G401 (cell line): ENCODE measurements around the gene CXorf65. TPM values are rescaled to one million over a fixed set of nuclear protein-coding genes. Genes with fewer than 3 reads are reported as not detected.
A peak's percentile ranks its signal among the peaks of the same experiment; 100 is the strongest.

ENCODE experiments used
- DNase-seq: peaks from one replicate; pipeline ENCODE4 v3.0.0-alpha.2; 2015; ENCODE audit warnings: low spot score
- in situ Hi-C: cut with HindIII; loops from 2 replicates; pipeline ENCODE4 v1.10.0; 2016; ENCODE audit warnings: low sequenced_read_pairs, mixed read lengths
- total RNA-seq: library from RNA; depleted of rRNA; stranded (reverse); fragments of >200 nt; shearing (Covaris generic); gene quantifications from 2 replicates; pipeline ENCODE4 v1.2.3, GENCODE V29; 2014; rRNA removed

The CXorf65 gene
- not detected in 2 replicates for total RNA-seq

- no peak for DNase-seq
- in situ Hi-C loops, result no loop called here
Observed at GRCh38 chrX:71106427-71106826, at the start of gene CXorf65. Gene CXorf65 (minus strand): TSS chrX:71106740. CDS start chrX:71106556, 184 bp downstream.

GRCh38 chrX:71154641-71155040 is 48.1 kb upstream of the CXorf65 start:
- in situ Hi-C loops, result no loop called here
- no peak for DNase-seq

- no peak for DNase-seq
- in situ Hi-C loops, result no loop called here
Observed at GRCh38 chrX:71154196-71154595, 47.7 kb upstream of the CXorf65 start.

- DNase-seq, result no peak
- in situ Hi-C loops, result no loop called here
Observed at GRCh38 chrX:71151366-71151765, 44.8 kb upstream of the CXorf65 start.

- in situ Hi-C loops, result no loop called here
- no peak for DNase-seq
Observed at GRCh38 chrX:71148278-71148663, 41.7 kb upstream of the CXorf65 start.

DNA sequence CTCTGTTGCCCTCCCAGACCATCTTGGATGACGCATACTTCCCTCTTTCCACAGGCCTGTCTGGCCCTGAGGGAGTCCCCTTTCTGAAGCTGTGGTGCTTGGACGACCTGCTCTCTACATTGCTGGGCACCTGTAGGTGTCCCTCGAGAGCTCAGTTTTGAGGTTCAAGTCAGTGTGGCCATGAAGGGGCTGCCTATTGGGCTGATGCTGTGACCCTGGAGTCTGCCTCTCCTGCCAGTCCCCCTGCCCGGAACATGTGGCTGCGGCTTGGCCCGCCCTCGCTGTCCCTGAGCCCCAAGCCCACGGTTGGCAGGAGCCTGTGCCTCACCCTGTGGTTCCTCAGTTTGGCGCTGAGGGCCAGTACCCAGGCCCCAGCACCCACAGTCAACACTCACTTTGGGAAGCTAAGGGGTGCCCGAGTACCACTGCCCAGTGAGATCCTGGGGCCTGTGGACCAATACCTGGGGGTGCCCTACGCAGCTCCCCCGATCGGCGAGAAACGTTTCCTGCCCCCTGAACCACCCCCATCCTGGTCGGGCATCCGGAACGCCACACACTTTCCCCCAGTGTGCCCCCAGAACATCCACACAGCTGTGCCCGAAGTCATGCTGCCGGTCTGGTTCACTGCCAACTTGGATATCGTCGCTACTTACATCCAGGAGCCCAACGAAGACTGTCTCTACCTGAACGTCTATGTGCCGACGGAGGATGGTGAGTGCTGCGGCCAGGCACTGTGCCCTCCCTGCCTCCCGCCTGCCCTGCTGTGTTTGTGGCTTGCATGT is 41.1 kb upstream of the CXorf65 start:
- DNase-seq, result peak; percentile 72
- in situ Hi-C loops, result no loop called here

DNA sequence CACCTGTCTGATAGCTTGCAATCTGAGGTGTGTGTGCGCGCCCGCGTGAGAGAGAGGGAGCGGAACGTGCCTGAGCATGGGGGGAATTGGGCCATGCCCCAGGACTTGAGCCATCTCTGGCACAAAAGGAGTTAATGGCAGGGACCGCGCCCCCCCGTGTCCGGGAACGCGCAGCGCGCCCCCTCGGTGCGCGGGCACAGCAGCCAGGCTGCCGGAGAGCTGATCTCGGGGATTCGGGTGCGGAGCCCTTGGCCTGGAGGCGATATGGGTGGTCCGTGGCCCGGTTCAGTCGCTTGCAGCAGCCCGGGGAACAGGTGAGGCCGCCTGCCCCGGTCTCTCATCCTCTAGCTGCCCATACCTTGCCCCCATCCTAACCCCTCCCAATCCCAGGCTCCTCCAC is 38.1 kb upstream of the CXorf65 start, which contains the start of gene NLGN3:
Gene NLGN3 (plus strand): TSS at position 191 of the 400 bp plus-strand sequence. CDS start 2,909 bp downstream, outside the sequence.
- in situ Hi-C loops, result no loop called here
- peak; percentile 54 for DNase-seq

- DNase-seq, result peak; percentile 43
- in situ Hi-C loops, result no loop called here
Observed at GRCh38 chrX:71143508-71143907, 37.0 kb upstream of the CXorf65 start.

GRCh38 chrX:71140440-71140839 is 33.9 kb upstream of the CXorf65 start:
- no peak for DNase-seq
- in situ Hi-C loops, result no loop called here

DNA sequence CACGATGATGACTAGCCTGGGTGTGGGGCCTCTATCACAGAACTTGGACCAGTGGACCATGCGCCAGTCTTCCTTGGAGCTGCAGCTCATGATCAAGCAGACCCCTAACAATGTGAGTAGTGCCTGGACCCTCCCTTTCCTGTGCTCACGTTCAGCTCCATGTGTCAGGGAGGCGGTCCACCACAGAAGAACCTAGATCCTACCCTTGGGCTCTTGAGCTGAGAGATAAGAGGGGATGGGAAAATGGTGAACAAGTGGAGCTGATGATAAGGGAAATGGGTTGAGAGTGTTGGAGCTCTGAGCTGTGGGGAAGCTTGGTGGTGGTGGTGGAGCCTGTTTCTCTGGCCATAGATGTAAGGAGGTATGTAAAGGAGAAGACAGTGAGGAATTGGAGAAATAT is 25.0 kb upstream of the CXorf65 start:
- in situ Hi-C loops, result no loop called here
- no peak for DNase-seq

DNA sequence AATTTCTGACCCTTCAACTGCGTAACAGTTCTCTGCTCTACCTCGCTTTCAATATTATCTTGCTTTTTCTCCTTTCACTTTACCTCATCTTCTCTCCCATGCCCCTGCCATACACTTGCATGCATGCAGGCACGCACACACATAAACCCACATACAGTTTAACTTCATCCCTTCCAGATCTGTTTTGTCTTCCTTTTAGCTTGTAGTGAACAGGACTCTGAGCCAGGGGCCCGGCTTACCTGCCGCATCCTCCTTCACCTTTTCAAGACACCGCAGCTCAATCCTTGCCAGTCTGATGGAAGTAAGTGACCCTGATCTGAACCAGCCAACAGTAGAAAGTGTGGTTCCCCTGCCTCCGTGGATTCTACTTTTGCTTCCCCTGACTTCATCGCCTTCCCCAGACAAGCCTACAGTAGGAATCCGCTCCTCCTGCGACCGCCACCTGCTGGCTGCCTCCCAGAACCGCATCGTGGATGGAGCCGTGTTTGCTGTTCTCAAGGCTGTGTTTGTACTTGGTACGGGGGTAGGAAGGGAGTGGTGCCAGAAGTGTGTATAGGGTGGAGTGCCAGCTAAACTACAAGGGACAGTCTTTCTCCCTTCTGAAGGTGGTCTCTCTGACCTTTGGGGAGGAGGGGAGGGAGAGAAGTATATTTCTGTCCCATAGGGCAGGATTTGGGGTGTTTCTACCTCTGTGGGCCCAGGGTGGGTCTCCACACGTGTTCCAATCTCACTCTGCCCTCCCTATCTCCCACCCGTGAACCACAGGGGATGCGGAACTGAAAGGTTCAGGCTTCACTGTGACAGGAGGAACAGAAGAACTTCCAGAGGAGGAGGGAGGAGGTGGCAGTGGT is 22.6 kb upstream of the CXorf65 start:
- in situ Hi-C loops, result no loop called here
- peak; percentile 60 for DNase-seq

- in situ Hi-C loops, result no loop called here
- DNase-seq, result no peak
Observed at GRCh38 chrX:71128166-71128833, 21.8 kb upstream of the CXorf65 start.

DNA sequence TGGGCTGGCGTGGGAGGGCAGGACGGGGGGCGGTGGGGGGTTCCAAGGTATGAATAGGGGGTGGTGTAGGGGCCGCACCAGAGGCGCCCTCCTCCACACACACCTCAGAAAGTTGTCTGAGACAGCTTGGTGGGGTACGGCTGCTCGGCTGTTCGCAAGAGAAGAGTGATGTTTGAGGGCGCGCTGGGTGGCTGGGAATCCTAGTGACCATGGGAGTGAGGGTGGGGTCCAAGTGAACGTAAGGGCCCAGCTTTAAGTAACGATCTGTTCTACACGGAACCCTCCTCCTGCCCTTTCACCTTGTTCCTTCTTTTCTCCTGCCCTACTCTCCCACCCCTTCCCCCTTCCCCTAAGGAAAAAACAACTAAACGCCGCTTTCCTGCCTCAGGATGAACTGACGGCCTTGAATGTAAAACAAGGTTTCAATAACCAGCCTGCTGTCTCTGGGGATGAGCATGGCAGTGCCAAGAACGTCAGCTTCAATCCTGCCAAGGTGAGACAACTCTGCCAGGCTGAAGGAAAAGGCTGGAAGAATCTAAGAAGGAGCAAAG is 12.5 kb upstream of the CXorf65 start:
- in situ Hi-C loops, result no loop called here
- peak; percentile 32 for DNase-seq

DNA sequence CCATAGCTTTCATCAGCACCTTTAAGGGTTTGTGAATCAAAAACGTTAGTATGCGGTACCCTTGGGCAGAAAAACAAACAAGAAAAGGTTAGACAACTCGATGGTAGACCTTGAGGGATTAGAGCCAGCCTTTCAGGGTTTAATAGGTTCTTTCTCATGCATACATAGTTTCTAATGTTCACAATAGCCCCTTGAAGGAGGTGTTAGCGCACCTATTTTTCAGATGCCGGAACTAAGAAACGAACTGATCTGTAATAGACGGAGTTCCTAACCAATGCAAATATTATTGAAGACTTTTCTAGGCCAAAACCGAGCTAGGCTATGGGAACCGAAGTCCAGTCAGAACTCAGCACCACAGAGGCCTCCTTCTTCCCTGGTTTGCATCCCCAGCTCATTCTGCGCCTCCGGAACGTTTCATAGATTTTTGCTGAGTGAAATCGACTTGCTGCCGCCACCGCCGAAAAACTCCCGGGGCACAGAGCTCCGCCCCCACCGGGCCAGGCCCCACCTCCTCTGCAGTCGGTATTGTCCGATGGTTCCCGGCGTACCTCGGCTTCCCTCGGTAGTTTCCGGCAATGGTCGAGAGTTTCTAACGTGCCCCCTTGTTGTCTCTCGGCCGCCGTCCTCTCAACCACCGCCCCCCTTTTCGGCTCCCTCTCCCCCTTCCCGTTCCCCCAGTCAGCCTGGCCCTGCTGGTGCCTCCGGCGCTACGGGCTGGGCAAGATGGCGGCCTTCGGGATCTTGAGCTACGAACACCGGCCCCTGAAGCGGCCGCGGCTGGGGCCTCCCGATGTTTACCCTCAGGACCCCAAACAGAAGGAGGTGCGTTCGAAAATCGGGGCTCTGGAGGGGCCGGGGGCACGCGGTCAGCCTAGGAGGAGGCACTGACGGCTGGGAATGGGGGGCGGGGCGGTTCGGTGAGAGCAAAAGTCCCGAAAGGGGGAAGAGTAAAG is 11.8 kb upstream of the CXorf65 start, which contains the start of gene MED12:
Gene MED12 (plus strand): TSS at position 565 of the 953 bp plus-strand sequence. CDS start 159 bp downstream, at position 724.
- in situ Hi-C loops, result no loop called here
- peak; percentile 86 for DNase-seq

DNA sequence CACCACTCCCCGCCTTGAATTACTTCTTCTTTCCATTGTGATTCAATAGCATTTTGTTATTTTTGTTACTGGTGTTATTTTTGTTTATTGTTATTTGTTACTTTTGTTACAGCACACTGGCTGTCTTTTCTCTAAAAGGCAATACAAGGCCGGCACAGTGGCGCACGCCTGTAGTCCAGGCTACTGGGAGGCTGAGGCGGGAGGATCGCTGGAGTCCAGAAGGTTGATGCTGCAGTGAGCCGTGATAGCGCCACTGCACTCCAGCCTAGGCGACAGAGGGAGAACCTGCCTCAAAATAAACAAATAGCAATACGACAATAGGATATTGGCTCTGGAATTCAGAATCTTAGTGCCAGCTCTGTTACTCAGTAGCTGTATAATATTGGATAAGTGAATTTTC is 10.8 kb upstream of the CXorf65 start:
- in situ Hi-C loops, result no loop called here
- DNase-seq, result no peak

- no peak for DNase-seq
- in situ Hi-C loops, result no loop called here
Observed at GRCh38 chrX:71111921-71112431, 5.4 kb upstream of the CXorf65 start.

- in situ Hi-C loops, result no loop called here
- no peak for DNase-seq
Observed at GRCh38 chrX:71111141-71111843, 4.8 kb upstream of the CXorf65 start, which contains the start of gene IL2RG. Gene IL2RG (minus strand): TSS chrX:71111577. CDS start chrX:71111539, 38 bp downstream.
